COLO668 (cell line): ENCODE measurements around the gene LCN10.
"Not testable (repeated sequence)": the region's sequence is repeated elsewhere in the genome, so short reads cannot be mapped to it uniquely, and the experiment has no call there.

Experiments used
- DNase-seq: peaks from one replicate; lab custom pipeline; 2025; ENCODE audit not compliant: unreplicated experiment; lab: John Stamatoyannopoulos, UW

LCN10 gene

GRCh38 chr9:136742591-136743391 lies at the start of gene LCN10:
LCN10 (minus strand) TSS chr9:136742940; CDS start chr9:136742903, 37 bp downstream.
- peak; percentile 63 for DNase-seq

GRCh38 chr9:136791516-136792276 lies 49.0 kb upstream of the LCN10 start:
- DNase-seq = peak; percentile 81

GRCh38 chr9:136790640-136791515 lies 48.1 kb upstream of the LCN10 start, which contains the start of gene TMEM141:
TMEM141 (plus strand) TSS chr9:136791344; CDS start chr9:136791371, 27 bp downstream.
- peak; percentile 100 for DNase-seq

DNA sequence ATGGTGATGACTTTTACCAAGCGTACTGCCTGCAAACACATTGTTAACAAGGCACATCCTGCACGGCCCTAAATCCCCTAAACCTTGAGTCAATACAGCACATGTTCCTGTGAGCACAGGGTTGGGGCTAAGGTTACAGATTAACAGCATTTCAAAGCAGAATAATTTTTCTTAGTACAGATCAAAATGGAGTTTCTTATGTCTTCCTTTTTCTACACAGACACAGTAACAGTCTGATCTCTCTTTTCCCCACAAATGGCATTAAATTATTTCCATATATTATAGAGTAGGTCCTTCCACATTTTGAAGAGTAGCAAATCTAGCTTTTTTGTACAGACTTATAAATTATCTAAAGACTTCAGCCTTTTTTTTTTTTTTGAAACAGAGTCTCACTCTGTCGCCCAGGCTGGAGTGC lies 46.8 kb upstream of the LCN10 start:
- DNase-seq = no peak

- DNase-seq = peak; percentile 35
Measured at GRCh38 chr9:136788644-136789522, 46.1 kb upstream of the LCN10 start.

DNA sequence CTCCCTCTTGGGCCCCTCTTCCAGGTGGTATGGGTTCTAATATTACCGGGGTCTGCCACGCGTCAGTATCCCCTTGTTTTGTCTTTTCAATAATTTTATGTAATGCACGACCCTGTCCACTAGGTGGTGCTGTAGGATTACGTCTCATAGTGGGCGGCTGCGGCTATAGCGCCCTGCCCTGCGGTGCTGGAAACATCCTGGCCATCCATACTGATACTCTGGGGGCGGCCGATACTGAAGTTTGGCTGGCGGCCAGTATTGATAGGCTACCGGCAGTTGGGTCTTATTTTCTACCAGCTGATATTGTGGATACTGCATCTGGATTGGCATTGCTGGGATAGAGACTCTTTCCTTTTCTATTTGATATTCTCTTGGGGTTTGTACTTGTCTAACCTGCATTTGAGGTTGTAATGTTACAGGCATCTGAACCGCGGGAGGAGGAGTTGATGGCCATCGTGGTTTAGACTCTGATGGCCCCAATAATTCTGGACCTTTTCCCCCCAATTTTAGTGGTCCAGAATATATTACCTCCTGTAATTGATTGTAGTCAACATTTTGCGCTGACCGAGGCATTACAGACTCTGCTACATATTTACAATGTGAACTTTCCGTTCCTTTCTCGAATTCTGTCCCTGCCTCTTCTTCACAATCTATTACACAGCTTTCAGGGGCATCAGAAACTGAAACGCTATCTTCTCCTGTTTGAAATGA lies 45.1 kb upstream of the LCN10 start:
- peak; percentile 78 for DNase-seq

GRCh38 chr9:136786983-136787382 lies 44.2 kb upstream of the LCN10 start:
- DNase-seq = not testable (repeated sequence)

- no peak for DNase-seq
Measured at GRCh38 chr9:136786451-136786850, 43.7 kb upstream of the LCN10 start.

DNA sequence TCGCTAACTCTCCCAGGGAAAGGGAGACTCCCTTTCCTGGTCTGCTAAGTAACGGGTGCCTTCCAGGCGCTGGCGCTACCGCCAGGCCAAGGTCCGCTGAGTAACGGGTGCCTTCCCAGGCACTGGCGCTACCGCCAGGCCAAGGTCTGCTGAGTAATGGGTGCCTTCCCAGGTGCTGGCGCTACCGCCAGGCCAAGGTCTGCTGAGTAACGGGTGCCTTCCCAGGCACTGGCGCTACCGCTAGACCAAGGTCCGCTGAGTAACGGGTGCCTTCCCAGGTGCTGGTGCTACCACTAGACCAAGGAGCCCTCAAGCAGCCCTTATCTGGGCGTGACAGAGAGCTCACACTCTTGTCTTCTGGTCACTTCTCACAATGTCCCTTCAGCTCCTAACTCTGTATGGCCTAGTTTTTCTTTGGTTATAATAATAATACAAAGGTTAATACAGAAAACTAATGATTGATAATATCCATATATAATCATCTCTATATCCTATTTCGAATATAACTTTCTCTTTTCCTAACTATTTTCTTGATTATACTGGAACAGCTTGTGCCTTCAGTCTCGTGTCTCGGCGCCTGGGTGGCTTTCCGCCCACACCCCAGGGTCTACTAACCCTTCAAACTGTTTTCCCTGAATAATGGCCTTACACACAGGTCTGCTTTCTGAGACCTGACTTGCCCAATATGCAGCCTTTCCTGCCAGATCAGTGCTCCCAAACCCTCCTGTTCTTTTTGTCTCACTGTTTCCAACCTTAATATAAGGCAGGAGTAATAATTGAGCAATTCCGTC lies 43.0 kb upstream of the LCN10 start:
- DNase-seq = not testable (repeated sequence)

DNA sequence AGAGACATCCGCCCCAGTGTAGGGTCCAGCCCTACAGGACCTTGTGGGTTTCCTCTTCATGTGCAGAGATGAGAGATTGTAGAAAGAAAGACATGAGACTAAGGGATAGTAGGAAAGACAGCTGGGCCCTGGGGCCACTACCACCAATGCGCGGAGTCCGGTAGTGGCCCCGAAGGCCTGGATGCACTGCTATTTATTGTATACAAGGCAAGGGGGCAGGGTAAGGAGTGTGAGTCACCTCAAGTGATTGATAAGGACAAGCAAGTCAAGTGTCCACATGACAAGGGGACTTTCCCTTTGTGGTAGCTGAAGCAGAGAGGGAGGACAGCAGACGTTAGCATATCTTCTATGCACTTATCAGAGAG lies 42.2 kb upstream of the LCN10 start:
- no peak for DNase-seq

GRCh38 chr9:136784249-136784996 lies 41.7 kb upstream of the LCN10 start:
- peak; percentile 35 for DNase-seq

- no peak for DNase-seq
Measured at GRCh38 chr9:136782452-136782851, 39.7 kb upstream of the LCN10 start.

DNA sequence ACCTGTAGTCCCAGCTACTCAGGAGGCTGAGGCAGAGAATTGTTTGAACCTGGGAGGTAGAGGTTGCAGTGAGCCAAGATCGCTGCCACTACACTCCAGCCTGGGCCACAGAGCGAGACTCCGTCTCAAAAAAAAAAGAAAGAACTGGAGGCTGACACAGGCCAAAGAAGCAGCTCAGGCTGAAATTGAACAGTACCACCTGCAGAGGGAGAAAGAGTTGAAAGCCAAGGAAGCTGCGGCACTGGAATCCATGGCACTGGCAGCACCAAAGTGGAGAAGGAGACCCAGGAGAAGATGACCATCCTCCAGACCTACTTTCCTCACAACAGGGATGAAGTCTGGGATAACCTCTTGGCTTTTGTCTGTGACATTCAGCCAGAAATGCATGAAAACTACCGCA lies 37.1 kb upstream of the LCN10 start:
- no peak for DNase-seq

GRCh38 chr9:136777359-136777758 lies 34.6 kb upstream of the LCN10 start:
- no peak for DNase-seq

DNA sequence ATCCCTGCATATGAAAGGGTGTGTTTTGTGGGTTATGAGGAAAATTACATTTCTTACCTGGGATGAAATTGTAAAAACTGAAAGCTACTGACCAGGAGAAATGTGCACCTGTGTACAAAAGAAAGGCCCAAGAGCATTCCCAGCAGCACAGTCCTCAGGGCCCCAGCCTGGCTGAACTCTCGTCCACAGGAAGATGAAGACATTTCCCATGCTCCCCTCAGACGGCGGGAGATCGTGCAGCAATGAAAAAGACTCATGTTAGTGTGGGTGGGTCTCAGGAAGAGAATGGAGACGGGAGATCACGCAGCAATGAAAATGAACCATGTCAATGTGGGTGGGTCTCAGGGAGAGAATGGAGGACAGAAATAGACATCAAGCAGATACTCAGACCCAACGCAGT lies 34.2 kb upstream of the LCN10 start:
- DNase-seq = no peak

DNA sequence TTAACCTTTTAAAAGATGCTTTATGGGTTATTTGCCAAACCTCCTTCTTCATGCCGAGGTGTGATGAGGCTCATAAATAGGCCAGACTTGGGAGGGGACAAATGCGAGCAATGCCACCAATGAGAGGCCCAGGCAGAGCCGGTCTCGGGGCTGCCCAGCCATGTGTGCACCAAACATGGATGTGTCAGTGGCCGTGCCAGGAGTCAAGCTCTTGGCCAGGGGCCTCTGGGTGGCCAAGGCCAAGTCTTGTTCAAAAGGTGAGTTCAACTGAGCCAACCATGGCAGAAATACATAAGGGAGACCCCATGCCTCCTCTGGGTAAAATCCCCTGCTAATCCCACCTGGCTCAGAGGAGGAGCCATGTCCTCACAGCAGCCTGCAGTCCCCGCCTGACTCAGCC lies 32.5 kb upstream of the LCN10 start:
- DNase-seq = no peak

DNA sequence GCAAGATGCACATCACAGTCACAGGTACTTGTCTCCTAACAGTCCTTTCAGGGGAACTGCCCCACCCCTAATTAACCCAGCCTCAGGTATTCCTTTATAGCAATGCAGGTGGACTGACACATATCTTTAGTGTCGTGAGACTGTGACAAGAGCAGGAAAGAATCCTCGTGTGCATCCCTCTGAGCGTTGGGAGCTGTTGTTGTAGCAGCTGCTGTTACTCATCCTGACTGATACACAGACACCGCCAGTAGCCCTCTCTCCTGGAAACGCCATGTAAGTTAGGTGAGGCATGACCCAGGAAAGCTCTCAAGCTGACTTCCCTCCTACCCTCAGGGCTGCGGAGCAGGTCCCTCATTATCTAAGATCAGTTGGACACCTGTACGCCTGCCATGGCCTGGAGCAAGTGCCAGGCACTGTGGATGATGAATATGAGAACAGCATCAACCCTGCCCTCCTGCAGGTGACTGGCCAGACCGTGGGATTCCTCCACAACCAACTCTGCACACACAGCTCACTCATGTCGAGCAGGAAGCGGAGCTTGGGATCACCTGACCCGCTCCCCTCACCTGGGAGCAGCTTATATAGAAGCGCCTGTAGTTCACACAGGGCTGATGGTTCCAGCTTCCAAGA lies 31.8 kb upstream of the LCN10 start:
- no peak for DNase-seq
